ENCODE data around the gene FEM1B. TPM values are rescaled to one million over a fixed set of nuclear protein-coding genes. Genes with fewer than 3 reads are reported as not detected.
"Not testable (repeated sequence)": the region's sequence is repeated elsewhere in the genome, so short reads cannot be mapped to it uniquely, and the experiment has no call there.

FEM1B gene
- 24.7 and 26.9 TPM in 2 replicates for total RNA-seq (2014; rRNA removed; shearing (Covaris generic))

DNA sequence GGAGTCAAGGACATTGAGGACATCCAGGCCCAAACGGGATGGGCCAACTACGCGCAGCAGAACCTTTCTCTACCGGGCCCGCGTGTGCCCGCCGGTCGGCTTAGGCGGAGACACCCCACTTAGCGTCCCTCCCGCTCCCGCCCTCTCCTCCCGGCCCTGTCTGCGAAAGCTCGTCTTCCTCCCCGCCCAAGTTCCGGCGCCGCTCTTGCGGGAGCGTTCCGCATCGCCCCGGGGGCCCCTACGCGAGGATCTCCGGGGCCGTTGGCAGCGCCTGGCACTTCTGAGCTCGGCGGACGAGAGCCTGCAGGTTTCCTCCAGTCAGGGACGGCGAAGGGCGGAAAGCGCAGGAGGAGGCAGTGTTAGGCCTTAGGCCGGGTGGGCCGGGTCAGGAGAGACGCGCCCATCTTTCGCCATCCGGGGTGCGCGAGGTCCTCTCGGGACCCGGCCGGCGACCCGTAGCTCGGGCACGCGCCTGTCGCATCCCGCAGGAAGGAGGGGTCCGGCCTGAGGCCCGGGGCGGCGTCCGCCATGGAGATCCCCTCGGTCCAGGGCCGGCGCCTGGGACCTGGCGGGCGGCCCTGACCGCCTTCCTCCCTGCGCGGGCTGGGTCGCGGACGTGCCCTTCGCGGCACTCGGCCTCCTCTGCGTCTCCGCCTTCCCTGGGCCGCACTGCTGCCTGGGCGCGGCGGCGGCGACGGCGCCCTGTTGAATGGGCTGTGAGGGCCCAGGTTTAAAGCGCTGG lies at the start of gene FEM1B:
FEM1B (plus strand) TSS at position 143 of the 742 bp plus-strand sequence. CDS start 673 bp downstream, outside the sequence.
- DNase-seq (ENCODE audit: low spot score) = peak; percentile 75

DNA sequence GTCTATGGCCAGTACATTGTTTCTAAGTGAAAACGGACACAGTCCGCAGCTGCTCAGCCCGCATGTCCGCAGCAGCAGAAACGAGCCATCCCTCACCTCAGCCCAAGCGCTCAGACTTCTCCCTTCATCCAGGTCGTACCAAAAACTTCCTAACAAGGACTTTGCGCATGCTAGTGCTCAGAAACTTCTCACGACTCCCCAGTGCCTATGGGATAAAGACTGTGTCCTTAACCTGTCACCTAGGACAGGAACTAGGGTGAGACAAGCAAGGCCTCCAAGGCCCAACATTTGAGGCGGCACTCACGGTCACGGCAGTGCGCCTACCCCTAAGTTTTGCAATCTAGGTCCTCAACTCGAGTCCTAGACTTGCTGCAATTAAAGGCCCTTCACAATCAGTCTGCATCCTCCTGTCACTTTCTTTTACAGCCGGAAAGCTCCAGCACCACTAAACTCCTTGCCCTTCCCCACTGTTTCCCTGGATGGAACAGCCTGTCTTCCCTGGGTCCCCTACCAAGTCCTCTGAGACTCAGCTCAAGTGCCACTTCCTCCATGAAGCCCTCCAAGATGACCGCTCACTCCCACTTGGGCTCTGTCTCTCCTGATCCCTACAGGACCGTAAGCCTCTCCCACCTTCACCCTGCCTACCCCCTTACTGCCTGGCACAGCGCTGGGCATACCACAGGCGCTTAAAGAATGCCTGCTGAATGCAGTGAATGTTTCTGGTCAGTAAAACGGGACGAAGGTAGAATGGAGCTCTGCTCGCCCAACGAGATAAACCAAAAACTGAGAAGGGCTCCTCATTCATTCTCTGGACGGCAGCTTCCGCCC lies 49.2 kb upstream of the FEM1B start:
- peak; percentile 4 for DNase-seq (ENCODE audit: low spot score)

DNA sequence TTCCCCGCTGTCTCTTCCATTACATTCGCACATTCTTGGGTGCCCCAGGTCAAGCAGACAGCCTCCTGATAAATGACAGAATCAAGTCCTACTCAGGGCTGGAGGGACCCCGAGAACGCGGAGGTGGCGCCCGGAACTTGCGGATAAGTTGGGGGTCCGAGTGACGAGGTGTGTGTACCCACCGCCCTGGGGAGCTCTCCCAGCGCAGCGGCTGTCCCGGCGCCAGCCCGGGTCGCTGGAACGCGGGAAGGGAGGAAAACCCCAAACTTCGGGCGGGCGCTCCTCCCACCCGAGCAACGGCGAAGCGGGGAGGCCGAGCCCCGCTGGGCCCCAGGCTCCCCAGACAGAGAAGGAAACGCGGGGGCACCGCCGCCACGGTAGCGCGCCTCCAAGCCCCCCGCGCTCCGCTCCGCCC lies 48.6 kb upstream of the FEM1B start:
- DNase-seq (ENCODE audit: low spot score) = peak; percentile 5

DNA sequence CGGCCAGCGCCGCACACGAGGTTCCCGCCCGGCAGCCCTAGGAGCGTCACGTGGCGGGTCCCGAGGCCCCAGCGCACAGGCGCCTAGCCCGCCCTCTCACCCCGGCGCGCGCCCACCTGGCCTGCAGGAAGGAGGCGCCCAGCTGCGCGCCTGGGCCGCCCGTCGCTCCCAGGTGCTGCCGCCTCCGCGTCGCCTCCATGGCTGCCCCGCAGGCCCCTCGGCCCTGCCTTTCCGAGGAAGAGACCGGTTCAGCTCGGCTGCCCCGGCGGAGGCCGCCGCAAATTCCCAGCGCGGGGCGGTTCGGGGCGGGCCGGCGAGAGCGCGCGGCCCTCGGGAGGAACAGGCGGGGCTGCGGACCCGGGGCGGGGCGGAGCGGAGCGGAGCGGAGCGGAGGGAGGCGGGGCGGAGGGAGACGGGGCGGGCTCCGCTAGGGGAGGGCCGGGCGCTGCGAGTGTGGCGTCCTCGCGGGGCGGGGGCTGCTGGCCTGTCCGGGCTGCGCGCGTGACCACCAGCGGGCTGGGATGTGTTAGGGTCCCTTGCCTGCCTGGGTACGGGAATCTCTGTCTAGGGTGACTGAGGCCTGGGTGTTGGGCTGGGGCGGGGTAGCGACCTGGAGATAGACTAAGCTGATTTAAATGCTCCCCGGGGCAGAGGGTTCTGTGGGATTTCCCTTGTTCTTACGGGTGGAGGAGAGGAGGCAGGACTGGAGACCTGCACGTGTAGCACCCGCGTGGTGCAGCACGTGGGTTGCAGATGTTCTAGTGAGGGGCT lies 48.0 kb upstream of the FEM1B start, which contains the start of gene CLN6:
CLN6 (minus strand) TSS at position 343 of the 771 bp plus-strand sequence; CDS start at position 199, 144 bp downstream.
- DNase-seq (ENCODE audit: low spot score) = peak; percentile 62

DNA sequence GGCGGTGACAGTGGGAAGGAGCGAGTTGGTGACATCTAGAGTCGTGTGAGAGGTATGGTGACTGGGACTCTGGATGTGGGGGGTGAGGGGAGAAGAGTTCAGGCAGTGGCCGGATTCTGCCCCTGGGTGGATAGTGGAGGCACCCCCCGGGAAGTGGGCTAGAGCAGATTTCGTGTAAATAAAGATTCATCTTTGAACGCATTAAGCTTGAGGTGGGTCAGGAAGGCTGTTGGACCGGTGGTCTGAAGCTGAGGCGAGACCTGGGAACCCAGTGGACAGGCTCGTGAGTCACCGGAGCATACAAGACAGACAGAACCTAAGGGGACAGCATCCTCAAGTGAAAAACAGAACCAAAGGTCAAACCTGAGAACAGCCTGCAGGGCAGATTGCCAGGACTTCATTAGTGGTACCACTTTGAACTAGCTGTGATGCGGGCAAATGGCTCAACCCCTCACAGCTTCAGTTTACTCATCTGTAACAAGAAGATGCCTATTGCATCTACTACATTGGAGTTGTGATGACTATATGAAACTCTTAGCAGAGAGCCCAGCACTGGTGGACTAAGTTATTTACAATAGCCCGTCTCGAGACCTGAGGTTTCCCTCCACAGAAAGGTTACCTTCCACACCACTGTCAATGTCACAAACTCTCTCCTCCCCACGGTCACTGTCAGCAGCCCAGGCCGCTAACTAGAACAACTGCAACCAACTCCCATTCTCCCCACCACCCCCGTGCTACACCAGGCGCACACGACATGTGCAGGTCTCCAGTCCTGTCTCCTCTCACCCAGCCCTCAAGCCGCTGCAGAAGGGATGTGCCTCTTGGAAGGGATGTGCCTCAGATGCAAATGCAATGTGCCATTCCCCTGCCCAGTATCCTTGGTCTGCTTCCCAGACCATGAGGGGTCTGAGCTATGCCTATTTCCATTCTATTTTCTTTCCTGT lies 47.1 kb upstream of the FEM1B start:
- peak; percentile 4 for DNase-seq (ENCODE audit: low spot score)

DNA sequence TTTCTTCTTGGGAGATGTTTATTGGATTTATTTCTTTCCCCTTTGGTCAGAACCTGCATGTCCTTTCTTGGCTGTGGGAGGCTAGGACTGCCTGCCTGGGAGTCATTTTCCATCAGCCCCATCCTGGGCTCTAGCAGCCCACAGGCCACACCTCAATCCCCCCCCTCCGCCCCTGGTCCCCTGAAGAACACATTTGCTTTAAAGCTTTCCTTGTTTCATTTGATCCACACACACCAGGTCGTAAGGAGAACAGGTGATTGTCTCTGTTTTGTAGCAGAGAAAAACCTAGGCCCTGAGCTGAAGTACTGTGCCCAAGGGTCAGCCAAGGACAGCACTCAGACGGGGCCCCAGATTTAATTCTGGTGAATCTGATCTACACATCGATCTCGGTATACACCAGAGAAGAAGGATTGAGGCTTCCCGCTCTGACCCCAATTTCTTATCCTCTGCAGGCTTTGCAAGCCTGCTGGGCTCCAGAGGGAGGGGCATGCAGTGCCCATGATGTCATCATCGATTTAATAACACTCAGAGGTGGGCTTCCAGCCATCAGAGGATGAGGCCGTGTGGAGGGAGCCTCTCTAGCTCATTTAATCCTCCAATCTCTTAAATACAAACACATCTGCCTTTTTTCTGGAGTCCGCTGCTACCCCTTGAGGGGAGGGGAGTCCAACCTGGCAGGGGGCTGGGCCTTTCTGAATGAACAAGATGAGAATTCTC lies 46.3 kb upstream of the FEM1B start:
- no peak for DNase-seq (ENCODE audit: low spot score)

DNA sequence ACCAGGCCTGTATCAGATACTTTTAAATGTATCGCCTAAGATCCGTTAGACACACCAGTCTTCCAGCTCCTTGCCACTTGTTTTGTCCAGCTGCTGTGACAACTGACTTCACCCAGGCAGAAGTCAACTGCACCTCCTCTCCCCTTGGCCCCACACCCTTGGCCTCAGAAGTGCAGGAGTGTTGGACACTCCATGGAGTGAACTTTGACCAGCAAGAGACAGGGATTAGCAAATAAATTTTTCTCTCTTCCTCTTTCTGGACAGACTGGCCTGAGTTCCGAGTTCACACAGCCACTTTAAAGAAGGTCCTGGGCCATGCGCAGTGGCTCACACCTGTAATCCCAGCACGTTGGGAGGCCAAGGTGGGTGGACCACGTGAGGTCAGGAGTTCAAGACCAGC lies 45.1 kb upstream of the FEM1B start:
- no peak for DNase-seq (ENCODE audit: low spot score)

DNA sequence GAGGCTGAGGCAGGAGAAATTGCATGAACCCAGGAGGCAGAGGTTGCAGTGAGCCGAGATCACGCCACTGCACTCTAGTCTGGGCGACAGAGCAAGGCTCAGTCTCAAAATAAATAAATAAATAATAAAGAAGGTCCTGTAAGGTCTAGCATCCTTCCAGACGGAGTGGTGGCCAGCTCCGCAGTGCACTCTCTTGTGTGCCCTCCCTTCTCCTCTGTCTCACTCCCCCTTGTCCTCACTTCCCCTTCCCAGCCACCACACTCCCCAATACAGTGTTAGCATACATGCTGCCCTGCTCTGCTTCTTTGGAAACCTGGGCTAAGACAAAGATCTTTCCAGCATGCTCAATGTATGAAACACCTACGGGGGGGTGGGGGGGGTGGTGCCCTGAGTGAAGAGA lies 44.6 kb upstream of the FEM1B start:
- DNase-seq (ENCODE audit: low spot score) = no peak

DNA sequence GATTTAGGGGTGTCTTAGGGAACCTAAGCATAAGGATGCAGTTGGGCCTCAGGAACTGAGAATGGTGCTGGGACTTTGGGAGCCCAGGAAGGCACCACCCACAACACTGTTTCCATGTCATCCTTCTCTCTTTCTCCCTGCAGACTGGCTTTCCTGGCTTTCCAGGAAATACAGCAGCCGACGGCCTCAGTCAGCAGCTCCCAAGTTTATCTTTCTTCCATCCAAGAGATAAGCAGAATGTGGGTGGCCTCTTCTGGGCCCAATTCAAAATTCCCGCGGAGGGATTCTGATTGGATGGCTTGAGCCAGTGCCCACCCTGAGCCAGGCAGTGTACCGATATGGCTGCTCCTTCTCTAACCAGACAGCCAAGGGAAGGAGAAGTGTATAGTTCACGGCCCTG lies 43.5 kb upstream of the FEM1B start:
- DNase-seq (ENCODE audit: low spot score) = no peak

DNA sequence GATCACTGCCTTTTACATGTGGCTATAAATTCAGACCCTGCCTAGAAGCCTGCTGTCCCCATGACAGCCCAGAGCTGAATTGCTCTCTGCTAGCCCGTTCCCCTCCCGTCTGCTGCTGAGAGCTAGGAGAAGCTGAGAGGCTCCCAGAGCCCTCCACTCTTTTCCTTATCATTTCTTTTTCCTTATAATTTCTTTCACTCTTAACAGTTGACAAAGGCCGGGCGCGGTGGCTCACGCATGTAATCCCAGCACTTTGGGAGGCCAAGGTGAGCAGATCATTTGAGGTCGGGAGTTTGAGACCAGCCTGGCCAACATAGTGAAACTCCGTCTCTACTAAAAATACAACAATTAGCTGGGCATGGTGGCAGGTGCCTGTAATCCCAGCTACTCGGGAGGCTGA lies 43.0 kb upstream of the FEM1B start:
- not testable (repeated sequence) for DNase-seq (ENCODE audit: low spot score)

DNA sequence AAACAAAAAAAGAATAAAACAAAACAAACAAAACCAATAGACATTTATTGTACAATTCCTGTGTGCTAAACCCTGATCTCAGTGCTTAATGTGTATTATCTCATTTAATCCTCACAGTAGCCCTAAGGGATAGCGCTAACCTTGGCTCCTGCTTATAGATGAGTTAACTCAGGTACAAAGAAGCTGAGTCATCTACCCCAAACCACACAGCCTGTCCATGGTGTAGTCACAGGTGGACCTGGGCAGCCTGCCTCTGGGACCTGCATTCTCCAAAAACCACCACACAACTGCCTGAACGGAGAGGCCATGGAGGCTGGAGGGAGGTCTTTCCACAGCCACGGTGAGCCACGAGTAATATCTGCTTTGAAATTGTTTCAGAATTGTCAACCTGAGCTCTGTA lies 42.5 kb upstream of the FEM1B start:
- no peak for DNase-seq (ENCODE audit: low spot score)

DNA sequence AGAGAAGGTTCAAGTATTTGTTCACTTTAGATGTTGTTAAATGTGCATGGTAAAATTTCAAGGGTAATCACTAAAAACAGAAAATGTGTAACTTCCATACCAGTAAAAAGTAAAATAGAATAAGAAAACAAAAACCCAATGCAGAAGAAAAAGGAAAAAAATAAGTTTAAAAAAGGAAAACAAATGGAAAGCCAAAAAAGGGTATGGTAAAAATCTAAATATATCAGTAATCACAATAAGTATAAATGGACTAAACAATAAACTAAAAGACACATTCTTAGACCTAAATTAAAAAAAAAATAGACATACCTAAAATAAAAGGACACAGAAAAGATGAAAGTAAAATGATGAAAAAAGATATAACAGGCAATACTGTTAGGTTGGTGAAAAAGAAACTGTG lies 38.5 kb upstream of the FEM1B start:
- DNase-seq (ENCODE audit: low spot score) = no peak

DNA sequence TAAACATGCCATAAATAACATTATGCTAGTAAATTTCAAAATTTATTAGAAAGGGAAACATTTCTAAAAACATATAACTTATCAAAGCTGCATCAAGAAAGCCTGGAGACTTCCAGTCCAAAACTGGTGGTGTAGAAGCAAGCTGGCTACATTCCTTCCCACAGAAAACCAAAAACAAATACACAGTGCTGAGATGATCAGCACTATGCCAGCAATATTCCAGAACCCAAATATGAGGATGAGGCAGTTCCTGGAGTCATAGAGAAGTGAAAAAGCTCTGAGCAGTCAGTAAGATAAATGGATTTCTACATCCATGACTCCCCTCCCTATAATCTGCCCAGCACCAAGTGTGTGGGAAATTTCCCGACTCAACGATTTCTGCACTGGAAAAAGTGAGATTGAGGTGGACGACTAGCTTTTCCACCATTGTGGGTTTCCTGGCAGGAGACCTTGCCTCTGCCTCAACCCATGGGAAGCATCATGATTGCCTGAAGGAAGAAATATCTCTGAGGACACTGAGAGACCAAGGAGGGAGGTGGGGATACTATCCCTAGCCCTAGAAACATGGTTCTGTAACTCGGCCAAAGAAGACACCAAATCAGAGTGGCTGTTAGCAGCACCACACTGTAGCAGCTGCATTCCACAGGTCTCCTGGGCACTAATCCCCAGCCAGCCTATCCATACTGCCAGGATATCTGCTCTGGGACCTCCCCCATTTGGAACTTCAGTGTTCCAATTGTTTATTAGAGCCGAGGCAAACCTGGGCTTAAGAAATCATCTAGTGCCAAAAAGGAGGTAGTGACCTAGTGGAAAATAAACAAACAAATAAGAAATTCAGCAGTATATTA lies 36.2 kb upstream of the FEM1B start:
- DNase-seq (ENCODE audit: low spot score) = no peak

DNA sequence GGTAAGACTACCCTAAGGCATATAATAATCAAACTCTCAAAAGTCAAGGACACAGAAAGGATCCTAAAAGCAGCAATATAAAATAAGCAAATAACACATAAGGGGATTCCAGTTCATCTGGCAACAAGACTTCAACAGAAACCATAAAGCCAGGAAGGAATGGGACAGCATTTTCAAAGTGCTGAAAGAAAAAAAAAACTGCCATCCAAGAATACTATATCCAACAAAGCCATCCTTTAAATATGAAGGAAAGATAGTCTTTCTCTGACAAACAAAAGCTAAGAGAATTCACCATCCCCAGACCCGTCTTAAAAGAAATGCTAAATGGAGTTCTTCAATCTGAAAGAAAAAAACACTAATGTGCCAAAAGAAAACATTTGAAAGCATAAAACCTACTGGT lies 33.3 kb upstream of the FEM1B start:
- DNase-seq (ENCODE audit: low spot score) = no peak

DNA sequence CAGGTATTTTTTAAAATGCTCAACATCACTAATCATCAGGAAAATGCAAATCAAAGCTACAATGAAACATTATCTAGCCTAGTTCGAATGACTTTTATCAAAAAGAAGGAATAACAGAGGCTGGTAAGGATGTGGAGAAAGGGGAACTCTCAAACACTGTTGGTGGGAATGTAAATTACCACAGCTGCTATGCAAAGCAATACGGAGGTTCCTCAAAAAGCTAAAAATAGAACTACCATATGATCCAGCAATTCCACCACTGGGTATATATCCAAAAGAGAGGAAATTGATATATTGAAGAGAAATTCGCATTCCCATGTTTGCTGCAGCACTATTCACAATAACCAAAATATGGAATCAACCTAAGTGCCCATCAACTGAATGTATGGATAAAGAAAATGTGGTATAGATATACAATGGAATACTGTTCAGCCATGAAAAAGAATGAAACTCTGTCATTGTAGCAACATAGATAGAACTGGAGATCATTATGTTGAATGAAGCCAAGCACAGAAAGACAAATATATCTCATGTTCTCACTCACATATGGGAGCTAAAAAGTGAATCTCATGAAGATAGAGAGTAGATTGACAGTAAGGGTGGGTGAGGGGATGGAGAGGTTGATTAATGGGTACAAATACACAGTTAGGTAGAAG lies 28.4 kb upstream of the FEM1B start:
- no peak for DNase-seq (ENCODE audit: low spot score)

DNA sequence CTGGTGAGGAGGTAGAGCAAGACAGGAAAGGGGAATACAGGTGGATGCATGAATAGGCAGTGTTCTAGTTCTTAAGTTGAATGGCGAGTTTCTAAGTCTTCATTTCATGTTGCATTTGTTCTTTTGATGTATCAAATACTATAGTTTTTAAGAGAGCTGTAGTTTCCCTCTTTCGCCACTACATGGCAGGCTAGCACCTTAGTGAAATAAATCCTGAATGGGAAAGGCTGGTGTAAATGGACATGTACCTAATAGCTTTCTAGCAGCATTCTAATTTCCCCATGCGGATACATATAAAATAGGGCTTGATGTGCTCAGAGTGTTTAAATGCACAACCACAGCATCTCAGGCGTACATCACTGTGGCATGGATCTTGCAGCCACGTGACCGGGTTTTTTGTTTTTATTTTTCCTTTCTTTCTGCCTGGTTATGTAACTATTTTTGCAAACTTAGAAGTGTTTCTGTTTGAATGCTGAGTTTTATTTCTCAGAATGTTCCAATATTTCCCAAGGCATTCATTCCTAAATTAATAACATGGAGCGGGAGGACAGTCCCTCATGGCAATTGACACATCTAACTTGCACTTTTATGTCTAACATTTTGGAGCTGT lies 24.5 kb upstream of the FEM1B start:
- DNase-seq (ENCODE audit: low spot score) = peak; percentile 66

DNA sequence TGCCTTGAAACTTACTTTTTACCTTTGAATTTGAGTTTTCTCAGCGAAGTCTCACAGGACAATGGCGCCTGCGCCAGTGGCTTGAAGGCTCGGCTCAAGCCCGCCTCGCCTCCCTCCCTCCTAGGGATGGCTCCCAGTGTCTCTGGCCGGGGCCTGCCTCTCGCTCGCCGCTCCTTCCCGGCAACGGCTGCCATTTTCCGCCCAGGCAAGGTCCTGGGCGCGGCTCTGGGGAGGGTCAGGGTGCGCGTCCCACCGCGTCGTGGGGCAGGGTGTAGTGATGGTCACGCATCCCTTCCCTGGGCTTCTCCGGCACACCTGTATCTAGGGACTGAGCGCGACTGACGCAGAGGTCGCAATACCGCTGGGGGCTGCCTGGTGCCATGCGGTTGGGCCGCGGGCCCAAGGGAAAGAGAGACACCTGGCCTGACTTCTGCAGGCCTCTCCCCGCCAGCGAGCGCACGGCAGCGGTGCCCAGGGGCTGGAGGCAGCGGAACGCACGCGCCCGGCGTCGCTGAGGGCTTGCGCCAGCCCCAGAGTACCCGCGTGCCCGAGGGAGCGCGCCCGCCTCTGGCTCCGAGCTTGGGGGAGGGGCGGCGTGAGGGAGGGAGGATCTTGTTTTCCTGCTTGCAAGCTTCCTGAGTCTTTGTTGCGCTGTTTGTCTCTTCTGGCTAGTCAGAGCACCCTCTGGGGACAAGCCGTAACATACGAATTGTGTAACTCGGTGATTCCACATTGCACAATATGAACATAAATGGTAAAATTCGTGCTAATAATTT lies 20.7 kb upstream of the FEM1B start:
- DNase-seq (ENCODE audit: low spot score) = no peak

DNA sequence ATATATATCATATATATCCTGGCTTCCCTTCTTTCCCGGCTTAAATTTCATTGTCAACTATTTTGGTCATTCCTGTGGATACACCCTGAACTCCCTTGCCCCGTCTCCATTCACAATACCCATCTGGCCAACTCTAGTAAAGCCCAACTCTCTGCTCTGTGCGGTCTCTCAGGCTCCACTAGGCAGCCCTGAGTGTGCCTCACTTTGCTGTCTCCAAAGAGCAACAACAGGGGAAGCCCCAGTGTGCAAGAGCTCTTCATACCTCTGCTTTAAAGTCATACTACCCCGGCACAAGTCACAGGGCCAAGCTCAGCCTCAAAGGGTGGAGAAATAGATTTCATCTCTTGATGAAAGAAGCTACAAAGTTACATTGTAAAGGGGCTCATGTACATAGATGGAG lies 18.9 kb upstream of the FEM1B start:
- no peak for DNase-seq (ENCODE audit: low spot score)

Measured in A172 (cell line).